Suppressor macrophage treated with lipopolysaccharide for 1 hour (primary cell): ENCODE data around the gene ACSS3.
A peak's percentile ranks its signal among the peaks of the same experiment; 100 is the strongest.

ENCODE experiments used
- DNase-seq, 3 donors: peaks; one replicate each; pipeline ENCODE4 v3.0.0-alpha.2; 2020 to 2022

The ACSS3 gene

GRCh38 chr12:81229759-81230158, 151.9 kb downstream of the ACSS3 start:
- no peak for DNase-seq

GRCh38 chr12:81231574-81232368, 153.9 kb downstream of the ACSS3 start:
- DNase-seq: no peak

GRCh38 chr12:81245458-81245857, 167.6 kb downstream of the ACSS3 start:
- no peak for DNase-seq

- no peak for DNase-seq
Measured at GRCh38 chr12:81245907-81246570, 168.2 kb downstream of the ACSS3 start.

GRCh38 chr12:81249976-81250375, 172.1 kb downstream of the ACSS3 start:
- no peak for DNase-seq

- no peak for DNase-seq
Measured at GRCh38 chr12:81252228-81252627, 174.3 kb downstream of the ACSS3 start.

GRCh38 chr12:81253360-81253759, 175.5 kb downstream of the ACSS3 start:
- DNase-seq: no peak

GRCh38 chr12:81255456-81255855, 177.6 kb downstream of the ACSS3 start:
- no peak for DNase-seq

- no peak for DNase-seq
Measured at GRCh38 chr12:81255947-81256346, 178.1 kb downstream of the ACSS3 start.

GRCh38 chr12:81257947-81258551, 180.2 kb downstream of the ACSS3 start:
- no peak for DNase-seq

GRCh38 chr12:81259360-81259759, 181.5 kb downstream of the ACSS3 start:
- no peak for DNase-seq

GRCh38 chr12:81261508-81262207, 183.8 kb downstream of the ACSS3 start:
- DNase-seq: no peak

- no peak for DNase-seq
Measured at GRCh38 chr12:81263072-81263471, 185.2 kb downstream of the ACSS3 start.

GRCh38 chr12:81270385-81270784, 192.5 kb downstream of the ACSS3 start:
- no peak for DNase-seq

GRCh38 chr12:81274637-81275529, 197.0 kb downstream of the ACSS3 start:
- peak in 1 of 3 donors; percentile 15 for DNase-seq

- peak in 1 of 3 donors; percentile 13 for DNase-seq
Measured at GRCh38 chr12:81284137-81284536, 206.3 kb downstream of the ACSS3 start.

- DNase-seq: peak in 1 of 3 donors; percentile 16
Measured at GRCh38 chr12:81288651-81289050, 210.8 kb downstream of the ACSS3 start.

- peak in 1 of 3 donors; percentile 17 for DNase-seq
Measured at GRCh38 chr12:81294325-81295190, 216.7 kb downstream of the ACSS3 start.

GRCh38 chr12:81295251-81295650, 217.4 kb downstream of the ACSS3 start:
- no peak for DNase-seq

- DNase-seq: peak; percentile 2 to 18 (median 6)
Measured at GRCh38 chr12:81296556-81297305, 218.9 kb downstream of the ACSS3 start.
